Fibroblast of lung (primary cell): ENCODE measurements around the gene UQCRH. TPM values are rescaled to one million over a fixed set of nuclear protein-coding genes. Genes with fewer than 3 reads are reported as not detected.

Experiments
- DNase-seq, 2 donors: peaks; one replicate each; pipeline versions ENCODE4 v3.0.0 to v3.0.0-alpha.2; 2010; ENCODE audit warnings: low read depth in 2 of 2
- H2AFZ ChIP-seq: 2 replicates; pipeline ENCODE4 v1.5.1; 2012; ENCODE audit warnings: low read length, control low read depth, inconsistent platforms
- H3K27ac ChIP-seq: 2 replicates; pipeline ENCODE4 v1.5.1; 2011; ENCODE audit warnings: low read length, control low read depth; ENCODE audit not compliant: insufficient read depth
- H3K27me3 ChIP-seq: 2 replicates; pipeline ENCODE4 v1.5.1; 2011; ENCODE audit warnings: mild to moderate bottlenecking, low read length; ENCODE audit not compliant: control insufficient read depth, insufficient read depth
- H3K36me3 ChIP-seq: 2 replicates; pipeline ENCODE4 v1.5.1; 2011; ENCODE audit warnings: low read length; ENCODE audit not compliant: control insufficient read depth, insufficient read depth
- H3K4me1 ChIP-seq: 2 replicates; pipeline ENCODE4 v1.5.1; 2011; ENCODE audit warnings: low read length; ENCODE audit not compliant: control insufficient read depth, insufficient read depth; ENCODE audit errors: extremely low read depth
- H3K4me2 ChIP-seq: 2 replicates; pipeline ENCODE4 v1.5.1; 2011; ENCODE audit warnings: low read length, control low read depth; ENCODE audit not compliant: insufficient read depth; ENCODE audit errors: extremely low read depth
- H3K4me3 ChIP-seq, 4 experiments: fragments of 200-600 bp in 1 of 4; sonication (generic) in 1 of 4; replicated peaks in 1 of 4; 2 replicates each; pipeline ENCODE4 v1.5.1; 2011 to 2016; ENCODE audit warnings: low read length in 4 of 4, low read depth in 3 of 4, mild to moderate bottlenecking in 3 of 4, control low read depth in 2 of 4, inconsistent platforms in 1 of 4, mixed read lengths in 1 of 4; ENCODE audit not compliant: insufficient read depth in 1 of 4; ENCODE audit errors: control extremely low read depth in 1 of 4
- H3K79me2 ChIP-seq: 2 replicates; pipeline ENCODE4 v1.5.1; 2012; ENCODE audit warnings: mild to moderate bottlenecking, low read length, inconsistent platforms; ENCODE audit not compliant: control insufficient read depth, insufficient read depth
- H3K9ac ChIP-seq: 2 replicates; pipeline ENCODE4 v1.5.1; 2011; ENCODE audit warnings: mild to moderate bottlenecking, low read length, control low read depth; ENCODE audit not compliant: insufficient read depth
- H3K9me3 ChIP-seq: 2 replicates; pipeline ENCODE4 v1.5.1; 2012; ENCODE audit warnings: low read depth, low read length; ENCODE audit not compliant: control insufficient read depth, insufficient read depth
- H4K20me1 ChIP-seq: 2 replicates; pipeline ENCODE4 v1.5.1; 2011; ENCODE audit warnings: low read length; ENCODE audit not compliant: control insufficient read depth, insufficient read depth; ENCODE audit errors: extremely low read depth
- EZH2 ChIP-seq: IDR thresholded peaks from 2 replicates; pipeline ENCODE4 v1.5.1; 2012; ENCODE audit warnings: low read length, control low read depth, mild to moderate bottlenecking; ENCODE audit errors: missing control alignments
- polyA plus RNA-seq, 2 donors: library from polyadenylated mRNA; depleted of rRNA in 1 of 2; stranded (reverse) in 1 of 2; unstranded in 1 of 2; fragments of >200 nt; gene quantifications; 2 replicates each; pipeline ENCODE4 v1.2.1, GENCODE V29; 2011 to 2012; ENCODE audit warnings: missing spikeins in 1 of 2
- total RNA-seq: library from RNA; depleted of rRNA; stranded (reverse); fragments of >200 nt; gene quantifications from 2 replicates; pipeline ENCODE4 v1.2.1, GENCODE V29; 2014
- TF ChIP-seq, protein P1 (sequence below), 2 donors: IDR thresholded peaks in 1 of 2; conservative IDR thresholded peaks in 1 of 2; 1 replicate in 1 of 2; 2 replicates in 1 of 2; pipeline ENCODE4 v1.5.1; 2011 to 2012; ENCODE audit warnings: low read length in 2 of 2, control low read depth in 1 of 2, inconsistent platforms in 1 of 2, low read depth in 1 of 2, mild to moderate bottlenecking in 1 of 2

Gene UQCRH
- total and polyA plus RNA-seq, 2 donors (not counting 1 experiment from before 2014, with no cell fraction given) = 447 to 514 TPM

DNA sequence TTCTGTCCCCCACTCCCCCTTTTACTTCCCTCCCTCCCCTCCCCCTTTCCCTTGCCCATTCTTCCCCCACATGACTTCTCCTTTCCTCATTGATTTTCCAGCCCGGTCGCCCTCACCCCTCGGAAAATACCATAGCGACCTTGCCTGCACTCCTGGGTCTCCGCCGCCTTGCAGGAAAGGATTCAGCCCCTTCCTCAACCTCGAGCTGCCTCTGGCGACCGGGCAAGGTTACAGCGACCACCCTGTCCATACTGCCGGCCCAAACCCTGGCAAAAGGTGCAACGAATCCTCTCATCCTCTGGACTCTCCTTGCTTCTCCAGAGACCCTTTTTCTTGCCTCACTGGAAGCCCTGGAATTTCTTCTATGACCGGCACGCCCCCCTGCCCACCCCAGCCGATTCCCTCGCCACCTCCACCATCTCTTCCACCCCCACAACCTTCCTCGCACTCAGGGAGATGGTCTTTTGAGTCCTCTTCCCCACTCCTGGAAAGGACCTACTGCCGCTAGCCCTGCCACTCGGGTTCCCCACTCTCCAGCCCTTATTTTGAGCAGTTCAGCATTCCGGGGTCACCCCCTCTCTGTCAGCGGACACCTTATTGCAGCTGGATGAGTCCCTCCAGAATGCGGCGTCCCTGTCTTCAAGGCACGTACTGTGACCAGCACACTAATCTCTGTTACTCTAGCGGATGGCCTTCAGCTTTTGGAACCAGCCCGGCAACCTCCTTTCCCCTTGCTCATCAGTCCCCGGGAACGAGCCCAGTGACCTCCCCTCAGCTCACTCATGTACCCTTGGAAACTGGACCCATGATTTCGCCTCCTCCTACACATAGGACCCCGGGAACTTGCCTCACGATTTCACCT is 38.0 kb downstream of the UQCRH start:
- H3K9me3 ChIP-seq = no peaks in the 10 kb centered on the region
- TF ChIP-seq, protein P1, sequence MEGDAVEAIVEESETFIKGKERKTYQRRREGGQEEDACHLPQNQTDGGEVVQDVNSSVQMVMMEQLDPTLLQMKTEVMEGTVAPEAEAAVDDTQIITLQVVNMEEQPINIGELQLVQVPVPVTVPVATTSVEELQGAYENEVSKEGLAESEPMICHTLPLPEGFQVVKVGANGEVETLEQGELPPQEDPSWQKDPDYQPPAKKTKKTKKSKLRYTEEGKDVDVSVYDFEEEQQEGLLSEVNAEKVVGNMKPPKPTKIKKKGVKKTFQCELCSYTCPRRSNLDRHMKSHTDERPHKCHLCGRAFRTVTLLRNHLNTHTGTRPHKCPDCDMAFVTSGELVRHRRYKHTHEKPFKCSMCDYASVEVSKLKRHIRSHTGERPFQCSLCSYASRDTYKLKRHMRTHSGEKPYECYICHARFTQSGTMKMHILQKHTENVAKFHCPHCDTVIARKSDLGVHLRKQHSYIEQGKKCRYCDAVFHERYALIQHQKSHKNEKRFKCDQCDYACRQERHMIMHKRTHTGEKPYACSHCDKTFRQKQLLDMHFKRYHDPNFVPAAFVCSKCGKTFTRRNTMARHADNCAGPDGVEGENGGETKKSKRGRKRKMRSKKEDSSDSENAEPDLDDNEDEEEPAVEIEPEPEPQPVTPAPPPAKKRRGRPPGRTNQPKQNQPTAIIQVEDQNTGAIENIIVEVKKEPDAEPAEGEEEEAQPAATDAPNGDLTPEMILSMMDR (conservative IDR thresholded peaks at IDR 0.05 in 1 of 2, IDR thresholded peaks at IDR 0.05 in 1 of 2; ENCODE audit: low read depth in 1 of 2, low read length in 2 of 2) = no peak
- no peak for TF ChIP-seq EZH2
- H3K79me2 ChIP-seq = peaks cover 16% of the 10 kb centered on the region
- H3K4me2 ChIP-seq = peak overlapping the region; percentile 100
- DNase-seq = no peak
- no peaks in the 10 kb centered on the region for H4K20me1 ChIP-seq
- H3K9ac ChIP-seq = peak overlapping the region; percentile 95
- H3K27me3 ChIP-seq = no peaks in the 10 kb centered on the region
- peaks cover 3% of the 10 kb centered on the region for H3K36me3 ChIP-seq
- H3K4me3 ChIP-seq = peak overlapping the region; percentile 82 to 86 (median 84)
- peaks cover 6% of the 10 kb centered on the region for H3K4me1 ChIP-seq
- H3K27ac ChIP-seq = peak overlapping the region; percentile 99
- H2AFZ ChIP-seq = peak overlapping the region; percentile 88

- Histone ChIP-seq H3K4me2 (peak overlapping the region; percentile 100), H3K9me3 (no peaks in the 10 kb centered on the region), H3K4me1 (peaks cover 6% of the 10 kb centered on the region), H3K4me3 (peak overlapping the region in 1 of 4 experiments; percentile 83), H3K79me2 (peaks cover 16% of the 10 kb centered on the region), H3K9ac (no peak overlapping the region), H2AFZ (no peak overlapping the region), H3K27ac (peak overlapping the region; percentile 99), H3K36me3 (peaks cover 7% of the 10 kb centered on the region), H3K27me3 (no peaks in the 10 kb centered on the region), H4K20me1 (no peaks in the 10 kb centered on the region)
- DNase-seq = peak; percentile 33 to 50
- TF ChIP-seq, protein P1 (conservative IDR thresholded peaks at IDR 0.05 in 1 of 2, IDR thresholded peaks at IDR 0.05 in 1 of 2; ENCODE audit: low read depth in 1 of 2, low read length in 2 of 2) = peak; percentile 27 to 34
- no peak for TF ChIP-seq EZH2
Observed at GRCh38 chr1:46342084-46342656, 38.7 kb downstream of the UQCRH start.

GRCh38 chr1:46342677-46343350 is 39.3 kb downstream of the UQCRH start:
- Histone ChIP-seq H3K27ac (no peak overlapping the region), H3K79me2 (peaks cover 16% of the 10 kb centered on the region), H3K36me3 (peaks cover 11% of the 10 kb centered on the region), H3K27me3 (no peaks in the 10 kb centered on the region), H4K20me1 (no peaks in the 10 kb centered on the region), H2AFZ (no peak overlapping the region), H3K4me2 (no peak overlapping the region), H3K4me1 (peaks cover 6% of the 10 kb centered on the region), H3K9me3 (no peaks in the 10 kb centered on the region), H3K9ac (no peak overlapping the region), H3K4me3 (no peak overlapping the region)
- DNase-seq = no peak
- TF ChIP-seq, protein P1 (conservative IDR thresholded peaks at IDR 0.05 in 1 of 2, IDR thresholded peaks at IDR 0.05 in 1 of 2; ENCODE audit: low read depth in 1 of 2, low read length in 2 of 2) = no peak
- TF ChIP-seq EZH2 = no peak
